ENCODE data around the gene GPLD1.
A peak's percentile ranks its signal among the peaks of the same experiment; 100 is the strongest.
"Not testable (repeated sequence)": the region's sequence is repeated elsewhere in the genome, so short reads cannot be mapped to it uniquely, and the experiment has no call there.

GPLD1 gene

GRCh38 chr6:24489470-24489869, at the start of gene GPLD1:
TSS of gene GPLD1 (minus strand) at chr6:24489578. CDS start at chr6:24489511, 67 bp downstream.
- DNase-seq, result no peak

GRCh38 chr6:24537771-24538385, 48.5 kb upstream of the GPLD1 start:
- no peak for DNase-seq

GRCh38 chr6:24537082-24537699, 47.8 kb upstream of the GPLD1 start:
- DNase-seq, result peak; percentile 34

- peak; percentile 47 for DNase-seq
These were observed 47.1 kb upstream of the GPLD1 start for GRCh38 chr6:24536466-24536865.

GRCh38 chr6:24535210-24535609, 45.8 kb upstream of the GPLD1 start:
- DNase-seq, result no peak

GRCh38 chr6:24534329-24534728, 45.0 kb upstream of the GPLD1 start:
- DNase-seq, result no peak

GRCh38 chr6:24529985-24530384, 40.6 kb upstream of the GPLD1 start:
- no peak for DNase-seq

GRCh38 chr6:24524805-24525204, 35.4 kb upstream of the GPLD1 start:
- DNase-seq, result peak; percentile 37

- DNase-seq, result no peak
These were observed 35.0 kb upstream of the GPLD1 start for GRCh38 chr6:24524329-24524728.

GRCh38 chr6:24522228-24523176, 33.1 kb upstream of the GPLD1 start:
- DNase-seq, result peak; percentile 66

- no peak for DNase-seq
These were observed 31.7 kb upstream of the GPLD1 start for GRCh38 chr6:24520929-24521546.

GRCh38 chr6:24517659-24518543, 28.5 kb upstream of the GPLD1 start:
- no peak for DNase-seq

- no peak for DNase-seq
These were observed 24.2 kb upstream of the GPLD1 start for GRCh38 chr6:24513602-24514001.

- not testable (repeated sequence) for DNase-seq
These were observed 22.6 kb upstream of the GPLD1 start for GRCh38 chr6:24511976-24512375.

- DNase-seq, result no peak
These were observed 17.6 kb upstream of the GPLD1 start for GRCh38 chr6:24506814-24507520.

GRCh38 chr6:24504649-24505586, 15.5 kb upstream of the GPLD1 start:
- no peak for DNase-seq

- no peak for DNase-seq
These were observed 14.9 kb upstream of the GPLD1 start for GRCh38 chr6:24504287-24504648.

GRCh38 chr6:24501914-24502313, 12.5 kb upstream of the GPLD1 start:
- no peak for DNase-seq

GRCh38 chr6:24501374-24501773, 12.0 kb upstream of the GPLD1 start:
- no peak for DNase-seq

- no peak for DNase-seq
These were observed 11.3 kb upstream of the GPLD1 start for GRCh38 chr6:24500683-24501082.

Measured in NCI-H748 treated with DMSO at 0.1 percent for 48 hours (cell line).